Liver (tissue), 9 donors: ENCODE measurements around the gene GPR65. TPM values are rescaled to one million over a fixed set of nuclear protein-coding genes. Genes with fewer than 3 reads are reported as not detected.
A peak's percentile ranks its signal among the peaks of the same experiment; 100 is the strongest.

Source experiments
- DNase-seq: peaks from one replicate; pipeline ENCODE4 v3.0.0-alpha.2; 2017; ENCODE audit warnings: low spot score
- H3K27ac ChIP-seq, 2 donors: one replicate each; pipeline ENCODE4 v1.7.0; 2013; ENCODE audit warnings: inconsistent platforms in 2 of 2, low read length in 2 of 2, control low read depth in 1 of 2, low read depth in 1 of 2, mild to moderate bottlenecking in 1 of 2
- H3K27me3 ChIP-seq, 4 donors: one replicate each; pipeline versions ENCODE4 v1.6.1 to v1.7.0; 2013; ENCODE audit warnings: low read length in 3 of 4, inconsistent platforms in 1 of 4, mild to moderate bottlenecking in 1 of 4, moderate library complexity in 1 of 4; ENCODE audit not compliant: control insufficient read depth in 4 of 4, insufficient read depth in 4 of 4
- H3K36me3 ChIP-seq, 4 donors: one replicate each; pipeline versions ENCODE4 v1.6.1 to v1.7.0; 2013; ENCODE audit warnings: low read length in 3 of 4, mild to moderate bottlenecking in 3 of 4, low read depth in 1 of 4, moderate library complexity in 1 of 4; ENCODE audit not compliant: control insufficient read depth in 4 of 4, insufficient read depth in 3 of 4
- H3K4me1 ChIP-seq, 4 donors: one replicate each; pipeline versions ENCODE4 v1.6.1 to v1.7.0; 2013; ENCODE audit warnings: low read length in 3 of 4, mild to moderate bottlenecking in 3 of 4, moderate library complexity in 1 of 4; ENCODE audit not compliant: control insufficient read depth in 4 of 4, insufficient read depth in 4 of 4
- H3K4me3 ChIP-seq, 3 donors: one replicate each; pipeline versions ENCODE4 v1.6.1 to v1.7.0; 2013; ENCODE audit warnings: low read length in 3 of 3, control low read depth in 1 of 3, low read depth in 1 of 3, mild to moderate bottlenecking in 1 of 3
- H3K9ac ChIP-seq, 2 donors: one replicate each; pipeline ENCODE4 v1.7.0; 2013; ENCODE audit warnings: low read length in 2 of 2, mild to moderate bottlenecking in 2 of 2, moderate library complexity in 2 of 2, control low read depth in 1 of 2, low read depth in 1 of 2
- H3K9me3 ChIP-seq, 4 donors: one replicate each; pipeline versions ENCODE4 v1.6.1 to v1.7.0; 2013; ENCODE audit warnings: low read length in 3 of 4; ENCODE audit not compliant: control insufficient read depth in 4 of 4
- EGR1 ChIP-seq, 2 donors: IDR thresholded peaks; 2 replicates each; pipeline ENCODE4 v1.6.1; 2016 to 2018; ENCODE audit warnings: antibody characterized with exemption in 2 of 2, low read depth in 2 of 2
- FOXA1 ChIP-seq: IDR thresholded peaks from 2 replicates; pipeline ENCODE4 v1.6.1; 2016; ENCODE audit warnings: antibody characterized with exemption
- FOXA2 ChIP-seq: IDR thresholded peaks from 2 replicates; pipeline ENCODE4 v1.6.1; 2016; ENCODE audit warnings: antibody characterized with exemption
- GABPA ChIP-seq, 2 donors: IDR thresholded peaks in 1 of 2; conservative IDR thresholded peaks in 1 of 2; 2 replicates each; pipeline ENCODE4 v1.6.1; 2016; ENCODE audit warnings: antibody characterized with exemption in 2 of 2, mild to moderate bottlenecking in 1 of 2, moderate library complexity in 1 of 2
- HNF4A ChIP-seq, 2 donors: conservative IDR thresholded peaks; 2 replicates each; pipeline ENCODE4 v1.6.1; 2016; ENCODE audit warnings: antibody characterized with exemption in 2 of 2, mild to moderate bottlenecking in 2 of 2
- HNF4G ChIP-seq: IDR thresholded peaks from 2 replicates; pipeline ENCODE4 v1.6.1; 2016; ENCODE audit warnings: antibody characterized with exemption
- JUND ChIP-seq, 2 donors: IDR thresholded peaks; 2 replicates each; pipeline ENCODE4 v1.6.1; 2016; ENCODE audit warnings: antibody characterized with exemption in 2 of 2
- MAX ChIP-seq: IDR thresholded peaks from 2 replicates; pipeline ENCODE4 v1.6.1; 2016; ENCODE audit warnings: antibody characterized with exemption
- NR2F2 ChIP-seq: IDR thresholded peaks from 2 replicates; pipeline ENCODE4 v1.6.1; 2016; ENCODE audit warnings: antibody characterized with exemption
- RAD21 ChIP-seq, 2 donors: IDR thresholded peaks; 2 replicates each; pipeline ENCODE4 v1.6.1; 2016; ENCODE audit warnings: antibody characterized with exemption in 2 of 2, mild to moderate bottlenecking in 2 of 2
- RXRA ChIP-seq, 2 donors: IDR thresholded peaks; 2 replicates each; pipeline ENCODE4 v1.6.1; 2017 to 2018; ENCODE audit warnings: antibody characterized with exemption in 2 of 2, mild to moderate bottlenecking in 1 of 2
- SP1 ChIP-seq: IDR thresholded peaks from 2 replicates; pipeline ENCODE4 v1.6.1; 2018; ENCODE audit warnings: antibody characterized with exemption, mild to moderate bottlenecking
- TAF1 ChIP-seq: conservative IDR thresholded peaks from 2 replicates; pipeline ENCODE4 v1.6.1; 2016; ENCODE audit warnings: antibody characterized with exemption, mild to moderate bottlenecking
- YY1 ChIP-seq: IDR thresholded peaks from 2 replicates; pipeline ENCODE4 v1.6.1; 2016; ENCODE audit warnings: antibody characterized with exemption, mild to moderate bottlenecking
- ZBTB33 ChIP-seq: IDR thresholded peaks from 2 replicates; pipeline ENCODE4 v1.6.1; 2016; ENCODE audit warnings: antibody characterized with exemption
- WGBS: extraction: QIAGEN DNeasy Blood & Tissue Kit; methylation state at CpG from one replicate; pipeline ENCODE4 v1.1.7; 2013; 5-methylcytosine and 5-hydroxymethylcytosine counted together
- polyA plus RNA-seq, 2 donors: library from polyadenylated mRNA; stranded (reverse) in 1 of 2; unstranded in 1 of 2; fragments of 200-250 nt in 1 of 2; fragments of >200 nt in 1 of 2; fragmentation: Nextera tagmentation in 1 of 2; extraction: Ambion mirVana in 1 of 2; gene quantifications; one replicate each; pipeline versions ENCODE4 v1.2.1 to v1.2.3, GENCODE V29; 2013 to 2015
- total RNA-seq, 2 donors: library from RNA; depleted of rRNA; stranded (reverse); fragments of >200 nt; gene quantifications; one replicate each; pipeline ENCODE4 v1.2.3, GENCODE V29; 2014
- TF ChIP-seq, protein P1 (sequence below): fragments of 150-350 bp; IDR thresholded peaks from 2 replicates; pipeline ENCODE4 v1.5.1; 2017; ENCODE audit warnings: improper control_type of control experiment, low read depth, low read length; ENCODE audit not compliant: missing input control
- TF ChIP-seq, protein P2 (sequence below): IDR thresholded peaks from 2 replicates; pipeline ENCODE4 v1.6.1; 2016; ENCODE audit warnings: antibody characterized with exemption
- TF ChIP-seq, protein P3 (sequence below): IDR thresholded peaks from 2 replicates; pipeline ENCODE4 v1.6.1; 2016; ENCODE audit warnings: antibody characterized with exemption, mild to moderate bottlenecking
- donor health status: healthy.
- donor health status: healthy.
- donor health status: healthy.
- donor health status: healthy.
- donor health status: healthy.

Gene GPR65
- total and polyA plus RNA-seq, 4 donors: 0.72 to 4.5 (median 1.7) TPM

DNA sequence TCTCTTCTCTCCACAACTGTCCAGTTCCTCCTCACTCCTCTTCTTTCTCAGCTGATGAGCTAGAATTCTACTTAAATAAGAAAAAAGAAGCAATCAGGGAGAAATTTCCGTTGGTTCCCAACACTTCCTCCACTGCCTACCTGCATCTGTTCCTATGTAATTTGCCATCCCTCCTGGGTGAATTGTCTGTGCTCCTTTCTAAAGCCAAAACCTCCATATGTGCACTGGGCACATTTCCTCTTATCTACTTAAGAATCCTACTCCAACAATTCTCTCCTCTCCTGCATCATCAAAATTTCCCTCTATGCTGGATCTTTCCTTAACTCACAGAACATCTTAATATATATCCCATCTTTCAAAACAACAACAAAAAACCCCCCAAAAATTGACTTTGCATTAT is 35.2 kb downstream of the GPR65 start:
- Histone ChIP-seq H3K9me3 (no peaks in the 10 kb centered on the region), H3K4me1 (peaks cover 3 to 30% (median 17%) of the 10 kb centered on the region in 4 donors), H3K27ac (peak overlapping the region; percentile 61 to 73), H3K27me3 (no peaks in the 10 kb centered on the region), H3K9ac (no peak overlapping the region), H3K4me3 (no peak overlapping the region), H3K36me3 (peaks cover 0 to 5% (median under 1%) of the 10 kb centered on the region in 4 donors)
- WGBS: 89% methylated on average over 1 of the region's 1 CpG
- TF ChIP-seq SP1: no peak
- TF ChIP-seq ZBTB33: no peak
- no peak for DNase-seq

DNA sequence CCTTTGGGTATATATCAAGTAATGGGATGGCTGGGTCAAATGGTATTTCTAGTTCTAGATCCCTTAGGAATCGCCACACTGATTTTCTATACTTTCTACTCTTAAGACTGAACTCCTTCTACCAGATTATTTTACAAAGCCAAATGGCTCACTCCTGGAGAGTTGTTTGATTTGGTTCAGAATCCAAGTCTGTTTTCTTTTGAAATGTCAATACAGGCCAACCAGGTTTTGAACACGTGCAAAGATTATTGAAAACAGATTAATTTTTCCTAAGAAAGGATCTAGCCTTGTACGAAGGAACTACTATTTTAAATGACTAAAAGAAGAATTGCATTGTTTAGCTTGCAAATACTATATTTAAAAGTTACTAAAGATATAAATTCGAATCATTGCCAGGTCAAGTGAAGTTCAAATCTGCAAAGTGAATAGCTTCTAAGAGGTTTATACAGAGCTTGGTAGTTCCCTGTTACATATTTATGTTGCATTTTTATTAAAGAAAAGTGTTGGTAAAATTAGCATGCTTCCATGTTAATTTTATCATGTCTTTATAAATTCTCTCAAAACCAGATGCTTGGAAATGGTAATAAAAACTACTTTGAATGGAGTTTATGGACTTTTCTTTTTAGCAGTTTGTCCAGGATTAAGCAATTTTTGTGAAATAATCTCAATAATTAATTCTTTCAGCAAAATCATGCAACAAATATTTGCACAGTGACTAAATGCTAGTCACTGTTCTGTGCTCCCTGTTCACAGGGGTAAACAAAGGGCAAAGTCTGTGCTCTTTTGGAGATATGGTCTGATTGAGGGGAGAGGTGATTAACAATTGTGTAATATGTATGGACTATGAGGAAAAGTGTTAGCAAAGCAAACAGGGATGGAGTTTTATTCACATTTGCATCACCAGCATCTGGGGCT is 38.9 kb downstream of the GPR65 start:
- TF ChIP-seq EGR1 (IDR thresholded peaks at IDR 0.05; ENCODE audit: low read depth in 2 of 2) (peak in 1 of 2 donors; percentile 89), NR2F2 (peak; percentile 54), SP1 (peak; percentile 98), TAF1 (no peak), HNF4G (peak; percentile 94), JUND (IDR thresholded peaks at IDR 0.05) (peak; percentile 93 to 96), YY1 (peak; percentile 66), FOXA2 (peak; percentile 94), HNF4A (conservative IDR thresholded peaks at IDR 0.05) (peak; percentile 99), MAX (peak; percentile 97), RXRA (IDR thresholded peaks at IDR 0.05) (peak; percentile 95), RAD21 (IDR thresholded peaks at IDR 0.05) (peak in 1 of 2 donors; percentile 33), ZBTB33 (peak; percentile 87), FOXA1 (peak; percentile 93), GABPA (IDR thresholded peaks at IDR 0.05 in 1 of 2, conservative IDR thresholded peaks at IDR 0.05 in 1 of 2) (peak in 1 of 2 donors; percentile 33)
- TF ChIP-seq, protein P1, sequence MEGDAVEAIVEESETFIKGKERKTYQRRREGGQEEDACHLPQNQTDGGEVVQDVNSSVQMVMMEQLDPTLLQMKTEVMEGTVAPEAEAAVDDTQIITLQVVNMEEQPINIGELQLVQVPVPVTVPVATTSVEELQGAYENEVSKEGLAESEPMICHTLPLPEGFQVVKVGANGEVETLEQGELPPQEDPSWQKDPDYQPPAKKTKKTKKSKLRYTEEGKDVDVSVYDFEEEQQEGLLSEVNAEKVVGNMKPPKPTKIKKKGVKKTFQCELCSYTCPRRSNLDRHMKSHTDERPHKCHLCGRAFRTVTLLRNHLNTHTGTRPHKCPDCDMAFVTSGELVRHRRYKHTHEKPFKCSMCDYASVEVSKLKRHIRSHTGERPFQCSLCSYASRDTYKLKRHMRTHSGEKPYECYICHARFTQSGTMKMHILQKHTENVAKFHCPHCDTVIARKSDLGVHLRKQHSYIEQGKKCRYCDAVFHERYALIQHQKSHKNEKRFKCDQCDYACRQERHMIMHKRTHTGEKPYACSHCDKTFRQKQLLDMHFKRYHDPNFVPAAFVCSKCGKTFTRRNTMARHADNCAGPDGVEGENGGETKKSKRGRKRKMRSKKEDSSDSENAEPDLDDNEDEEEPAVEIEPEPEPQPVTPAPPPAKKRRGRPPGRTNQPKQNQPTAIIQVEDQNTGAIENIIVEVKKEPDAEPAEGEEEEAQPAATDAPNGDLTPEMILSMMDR: no peak
- TF ChIP-seq, protein P2, sequence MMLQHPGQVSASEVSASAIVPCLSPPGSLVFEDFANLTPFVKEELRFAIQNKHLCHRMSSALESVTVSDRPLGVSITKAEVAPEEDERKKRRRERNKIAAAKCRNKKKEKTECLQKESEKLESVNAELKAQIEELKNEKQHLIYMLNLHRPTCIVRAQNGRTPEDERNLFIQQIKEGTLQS: peak; percentile 91
- TF ChIP-seq, protein P3, sequence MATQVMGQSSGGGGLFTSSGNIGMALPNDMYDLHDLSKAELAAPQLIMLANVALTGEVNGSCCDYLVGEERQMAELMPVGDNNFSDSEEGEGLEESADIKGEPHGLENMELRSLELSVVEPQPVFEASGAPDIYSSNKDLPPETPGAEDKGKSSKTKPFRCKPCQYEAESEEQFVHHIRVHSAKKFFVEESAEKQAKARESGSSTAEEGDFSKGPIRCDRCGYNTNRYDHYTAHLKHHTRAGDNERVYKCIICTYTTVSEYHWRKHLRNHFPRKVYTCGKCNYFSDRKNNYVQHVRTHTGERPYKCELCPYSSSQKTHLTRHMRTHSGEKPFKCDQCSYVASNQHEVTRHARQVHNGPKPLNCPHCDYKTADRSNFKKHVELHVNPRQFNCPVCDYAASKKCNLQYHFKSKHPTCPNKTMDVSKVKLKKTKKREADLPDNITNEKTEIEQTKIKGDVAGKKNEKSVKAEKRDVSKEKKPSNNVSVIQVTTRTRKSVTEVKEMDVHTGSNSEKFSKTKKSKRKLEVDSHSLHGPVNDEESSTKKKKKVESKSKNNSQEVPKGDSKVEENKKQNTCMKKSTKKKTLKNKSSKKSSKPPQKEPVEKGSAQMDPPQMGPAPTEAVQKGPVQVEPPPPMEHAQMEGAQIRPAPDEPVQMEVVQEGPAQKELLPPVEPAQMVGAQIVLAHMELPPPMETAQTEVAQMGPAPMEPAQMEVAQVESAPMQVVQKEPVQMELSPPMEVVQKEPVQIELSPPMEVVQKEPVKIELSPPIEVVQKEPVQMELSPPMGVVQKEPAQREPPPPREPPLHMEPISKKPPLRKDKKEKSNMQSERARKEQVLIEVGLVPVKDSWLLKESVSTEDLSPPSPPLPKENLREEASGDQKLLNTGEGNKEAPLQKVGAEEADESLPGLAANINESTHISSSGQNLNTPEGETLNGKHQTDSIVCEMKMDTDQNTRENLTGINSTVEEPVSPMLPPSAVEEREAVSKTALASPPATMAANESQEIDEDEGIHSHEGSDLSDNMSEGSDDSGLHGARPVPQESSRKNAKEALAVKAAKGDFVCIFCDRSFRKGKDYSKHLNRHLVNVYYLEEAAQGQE: peak; percentile 70
- Histone ChIP-seq H3K9ac (peak overlapping the region in 1 of 2 donors; percentile 29), H3K27me3 (no peaks in the 10 kb centered on the region), H3K27ac (peak overlapping the region; percentile 95 to 99), H3K36me3 (peaks cover 0 to 10% (median 0%) of the 10 kb centered on the region in 4 donors), H3K4me3 (no peak overlapping the region), H3K9me3 (no peaks in the 10 kb centered on the region), H3K4me1 (peaks cover 11 to 37% (median 31%) of the 10 kb centered on the region in 4 donors)
- DNase-seq: no peak
- 25% methylated on average over 4 of the region's 4 CpGs for WGBS
